ENCODE measurements around the gene FAM120A.

The FAM120A gene

GRCh38 chr9:93596399-93596798 is 144.9 kb downstream of the FAM120A start:
- no peak overlapping the region for H3K4me3 ChIP-seq (ENCODE audit: low read depth, low read length)
- no peak for TF ChIP-seq CTCF (IDR thresholded peaks at IDR 0.05; ENCODE audit: low read depth, low read length)

GRCh38 chr9:93597142-93597706 is 145.7 kb downstream of the FAM120A start:
- no peak for DNase-seq (ENCODE audit: low read depth, low spot score)
- no peak for TF ChIP-seq CTCF (IDR thresholded peaks at IDR 0.05; ENCODE audit: low read depth, low read length)
- in situ Hi-C loops (cut with HindIII; ENCODE audit: low sequenced_read_pairs): no loop called here

More at GRCh38 chr9:93596399-93596798, 144.9 kb downstream of the FAM120A start:
- in situ Hi-C loops (cut with HindIII; ENCODE audit: low sequenced_read_pairs): no loop called here
- no peak for DNase-seq (ENCODE audit: low read depth, low spot score)

GRCh38 chr9:93597871-93598646 is 146.6 kb downstream of the FAM120A start:
- DNase-seq (ENCODE audit: low read depth, low spot score): no peak
- TF ChIP-seq CTCF (IDR thresholded peaks at IDR 0.05; ENCODE audit: low read depth, low read length): no peak
- H3K4me3 ChIP-seq (ENCODE audit: low read depth, low read length): no peak overlapping the region
- in situ Hi-C loops (cut with HindIII; ENCODE audit: low sequenced_read_pairs): no loop called here

More at GRCh38 chr9:93597142-93597706, 145.7 kb downstream of the FAM120A start:
- H3K4me3 ChIP-seq (ENCODE audit: low read depth, low read length): no peak overlapping the region

- in situ Hi-C loops (cut with HindIII; ENCODE audit: low sequenced_read_pairs): no loop called here
- H3K4me3 ChIP-seq (ENCODE audit: low read depth, low read length): no peak overlapping the region
- no peak for TF ChIP-seq CTCF (IDR thresholded peaks at IDR 0.05; ENCODE audit: low read depth, low read length)
- DNase-seq (ENCODE audit: low read depth, low spot score): peak; percentile 53
Measured at GRCh38 chr9:93598647-93599241, 147.3 kb downstream of the FAM120A start.

- in situ Hi-C loops (cut with HindIII; ENCODE audit: low sequenced_read_pairs): no loop called here
- no peak overlapping the region for H3K4me3 ChIP-seq (ENCODE audit: low read depth, low read length)
- DNase-seq (ENCODE audit: low read depth, low spot score): no peak
- TF ChIP-seq CTCF (IDR thresholded peaks at IDR 0.05; ENCODE audit: low read depth, low read length): no peak
Measured at GRCh38 chr9:93599571-93600403, 148.3 kb downstream of the FAM120A start.

GRCh38 chr9:93600504-93600903 is 149.0 kb downstream of the FAM120A start:
- H3K4me3 ChIP-seq (ENCODE audit: low read depth, low read length): no peak overlapping the region
- in situ Hi-C loops (cut with HindIII; ENCODE audit: low sequenced_read_pairs): no loop called here
- DNase-seq (ENCODE audit: low read depth, low spot score): no peak
- no peak for TF ChIP-seq CTCF (IDR thresholded peaks at IDR 0.05; ENCODE audit: low read depth, low read length)
